Activated T-helper 9 cell treated with anti-CD3 and anti-CD28 coated beads, Interleukin-2, amount 50 U/mL, for 16 hours (primary cell): ENCODE data around the gene SAFB2.

Source experiments
- DNase-seq: peaks from one replicate; pipeline ENCODE4 v3.0.0-alpha.2; 2020; ENCODE audit warnings: low read depth

SAFB2 gene

DNA sequence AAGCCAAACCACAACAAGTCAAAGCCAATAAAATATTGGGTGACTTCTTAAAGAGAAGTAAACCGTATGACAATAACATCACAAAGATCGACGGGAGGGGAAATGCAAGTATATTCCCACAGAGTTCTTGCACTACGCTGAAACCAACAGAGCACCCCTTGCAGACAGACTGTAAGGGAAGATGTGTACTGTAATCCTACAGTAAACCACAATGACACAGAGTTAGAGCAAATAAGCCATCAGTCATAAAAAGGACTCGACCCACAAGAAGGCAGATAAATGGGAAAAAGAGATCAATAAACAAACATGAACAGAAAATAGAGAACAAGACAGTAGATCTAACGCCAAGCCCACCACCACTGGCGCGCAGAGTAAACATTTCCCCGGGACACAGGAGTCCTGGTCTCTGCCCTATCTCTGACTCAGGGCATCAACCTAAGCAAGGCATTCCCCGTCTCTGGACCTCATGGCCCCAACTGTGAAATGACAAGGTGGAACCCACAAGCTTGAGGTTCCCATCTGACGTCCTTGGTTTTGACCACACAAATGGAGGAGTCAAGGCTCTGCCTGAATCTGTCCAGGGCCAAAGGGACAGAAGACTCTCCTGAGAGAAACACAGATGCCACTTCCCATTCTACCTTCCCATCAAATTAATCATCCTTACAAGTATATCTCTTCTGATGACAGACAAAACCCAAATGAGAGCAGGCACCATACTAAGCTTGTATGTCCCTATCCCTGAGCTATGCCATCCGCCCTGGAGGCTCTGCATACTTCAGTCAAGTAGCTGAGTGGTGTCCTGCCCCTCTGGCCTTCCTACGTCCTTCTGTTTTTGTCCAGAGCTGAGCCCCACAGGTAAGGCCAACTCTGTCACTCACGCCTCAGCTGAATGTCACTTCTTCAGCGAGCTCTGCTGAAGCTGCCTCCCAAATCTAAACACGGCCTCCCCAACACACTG is 15.0 kb downstream of the SAFB2 start:
- no peak for DNase-seq

DNA sequence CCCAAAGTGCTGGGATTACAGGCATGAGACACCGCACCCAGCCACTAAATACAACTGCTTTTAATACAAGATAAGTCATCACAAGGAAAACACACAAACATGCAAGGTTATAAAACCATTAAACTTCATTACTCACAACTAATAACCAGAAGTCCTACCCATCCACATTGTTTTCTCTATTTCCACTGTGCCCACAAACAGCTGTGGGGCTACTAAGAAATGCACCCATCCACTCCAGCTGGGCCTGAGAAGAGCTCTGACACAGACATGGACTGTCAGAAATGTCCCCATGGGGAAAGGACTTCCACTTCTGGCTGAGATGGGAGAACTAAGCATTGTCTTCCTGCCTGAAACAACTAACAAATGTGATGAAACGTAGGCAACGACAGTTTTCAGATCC is 17.2 kb downstream of the SAFB2 start:
- no peak for DNase-seq

DNA sequence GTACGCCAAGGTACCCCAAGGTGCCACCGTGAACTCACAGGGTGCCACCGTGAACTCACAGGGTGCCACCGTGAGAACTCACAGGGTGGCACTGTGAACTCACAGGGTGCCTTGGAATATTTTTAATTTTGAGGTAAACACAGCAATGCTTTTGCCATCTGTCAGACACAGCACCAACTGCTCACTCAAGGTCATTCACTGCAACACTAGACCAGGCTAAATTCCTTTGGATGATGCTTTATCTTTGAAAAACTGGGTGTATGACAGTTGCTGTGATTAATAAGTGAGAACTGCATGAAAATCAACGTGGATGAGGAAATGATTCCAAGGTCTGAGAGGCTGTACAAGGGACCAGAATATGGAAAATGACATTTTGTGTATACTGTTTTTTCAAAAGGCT is 18.9 kb downstream of the SAFB2 start:
- no peak for DNase-seq

DNA sequence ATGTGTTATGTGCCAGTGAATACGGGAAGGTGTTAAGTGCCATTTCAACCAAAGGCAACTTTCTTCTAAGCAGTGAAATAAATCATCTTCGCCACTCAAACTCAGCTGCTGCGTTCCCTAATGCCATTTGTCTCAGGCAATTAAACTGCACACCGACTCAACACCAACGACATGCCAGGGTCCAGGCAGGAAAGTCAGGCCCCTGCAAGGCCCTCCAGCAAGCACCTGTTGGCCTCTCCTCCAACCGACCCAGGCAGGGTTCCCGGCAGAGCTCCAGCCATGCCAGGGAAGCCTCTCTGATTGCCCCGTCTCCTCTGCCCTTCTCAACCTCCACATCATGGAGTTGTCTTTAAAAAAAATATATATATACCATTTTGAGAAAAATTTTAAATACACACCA is 21.8 kb downstream of the SAFB2 start:
- no peak for DNase-seq

DNA sequence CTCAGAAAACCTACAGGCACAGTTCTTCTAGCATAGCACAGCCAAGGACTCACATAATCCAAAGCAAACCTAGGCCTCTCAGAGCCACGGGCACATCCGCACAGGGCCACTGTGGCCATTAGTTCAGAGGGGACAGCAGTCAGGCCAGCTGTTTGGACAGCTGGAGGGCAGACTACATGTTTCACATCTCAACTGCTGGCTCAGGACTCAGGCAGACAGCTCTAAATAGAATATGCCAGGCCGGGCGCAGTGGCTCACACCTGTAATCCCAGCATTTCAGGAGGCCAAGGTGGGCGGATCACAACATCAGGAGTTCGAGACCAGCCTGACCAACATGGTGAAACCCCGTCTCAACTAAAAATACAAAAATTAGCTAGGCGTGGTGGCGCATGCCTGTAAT is 26.8 kb downstream of the SAFB2 start:
- DNase-seq = no peak

DNA sequence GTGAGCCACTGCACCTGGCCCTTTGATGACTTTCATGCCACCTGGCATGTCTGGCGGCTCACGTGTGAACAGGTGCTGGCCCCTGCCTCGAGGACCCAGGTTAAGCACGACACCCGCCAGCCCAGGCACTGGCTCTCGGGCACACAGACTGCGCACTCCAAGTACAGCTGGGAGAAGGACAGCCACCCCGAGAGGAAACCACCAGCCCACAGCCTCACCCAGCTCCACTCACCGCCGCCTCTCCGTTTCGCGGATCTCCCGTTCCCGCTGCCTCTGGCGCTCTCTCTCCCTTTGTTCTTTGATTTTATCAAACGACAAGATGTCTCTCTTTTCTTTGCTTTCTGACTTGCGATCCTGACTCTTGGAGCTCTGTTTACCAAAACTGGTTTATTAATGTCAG is 27.4 kb downstream of the SAFB2 start:
- DNase-seq = no peak

DNA sequence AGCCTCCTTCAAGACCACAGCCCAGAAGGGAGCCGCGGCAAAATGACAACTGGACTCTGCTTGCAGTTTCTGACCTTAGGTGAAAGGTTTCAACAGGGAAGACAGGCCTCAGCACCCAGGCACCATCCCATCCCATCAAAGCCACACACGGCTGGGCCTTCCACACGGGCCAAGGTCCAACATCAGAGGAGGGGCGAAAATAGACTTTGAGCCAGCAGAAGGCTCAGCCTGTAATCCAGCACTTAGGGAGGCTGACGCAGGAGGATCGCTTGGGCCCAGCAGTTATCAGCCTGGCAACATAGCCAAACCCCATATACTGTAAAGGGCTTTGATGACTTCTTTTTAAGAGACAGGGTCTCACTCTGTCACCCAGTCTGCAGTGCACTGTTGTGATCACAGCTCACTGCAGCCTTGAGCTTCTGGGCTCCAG is 28.0 kb downstream of the SAFB2 start:
- DNase-seq = no peak

DNA sequence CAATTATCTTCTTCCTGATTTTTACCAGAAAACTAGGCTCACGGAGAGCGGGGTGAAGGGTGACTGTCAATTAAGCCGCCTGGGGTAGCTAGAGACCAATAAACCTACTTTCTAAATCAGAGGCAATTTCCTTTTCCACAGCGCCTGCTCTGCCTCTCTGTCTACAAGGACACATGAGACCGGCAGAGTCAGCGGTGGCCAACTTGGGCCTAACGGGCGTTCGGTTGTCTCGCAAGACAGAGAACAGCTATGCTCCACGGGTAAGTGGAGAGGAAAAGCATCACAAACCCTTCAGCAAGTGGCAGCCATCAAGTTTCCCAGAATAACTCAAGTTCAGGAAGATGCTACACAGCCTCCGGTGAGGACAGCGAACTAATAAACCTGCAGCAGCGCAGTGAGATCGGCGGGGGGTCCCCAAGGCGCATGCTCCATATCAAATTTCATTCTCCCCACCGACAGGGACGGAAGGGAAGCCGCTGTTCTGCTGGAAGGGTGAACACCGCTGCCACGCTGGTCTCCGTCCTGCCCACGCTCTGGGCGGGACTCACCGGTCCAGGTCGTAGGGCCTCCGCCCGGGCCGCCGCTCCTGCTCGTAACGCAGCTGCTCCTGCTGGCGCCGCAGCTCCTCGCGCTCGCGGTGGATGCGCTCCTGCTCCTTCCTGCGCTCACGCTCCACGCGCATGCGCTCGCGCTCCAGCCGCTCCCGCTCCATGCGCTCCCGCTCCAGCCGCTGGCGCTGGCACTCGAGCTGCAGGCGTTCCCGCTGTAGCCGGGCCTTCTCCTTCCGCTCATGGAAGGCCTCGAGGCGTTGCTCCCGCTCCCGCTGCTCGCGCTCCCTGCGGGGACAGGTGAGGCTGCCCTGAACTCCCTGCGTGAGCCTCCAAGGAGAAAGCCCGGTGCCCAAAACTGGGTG is 29.0 kb downstream of the SAFB2 start:
- DNase-seq = no peak

DNA sequence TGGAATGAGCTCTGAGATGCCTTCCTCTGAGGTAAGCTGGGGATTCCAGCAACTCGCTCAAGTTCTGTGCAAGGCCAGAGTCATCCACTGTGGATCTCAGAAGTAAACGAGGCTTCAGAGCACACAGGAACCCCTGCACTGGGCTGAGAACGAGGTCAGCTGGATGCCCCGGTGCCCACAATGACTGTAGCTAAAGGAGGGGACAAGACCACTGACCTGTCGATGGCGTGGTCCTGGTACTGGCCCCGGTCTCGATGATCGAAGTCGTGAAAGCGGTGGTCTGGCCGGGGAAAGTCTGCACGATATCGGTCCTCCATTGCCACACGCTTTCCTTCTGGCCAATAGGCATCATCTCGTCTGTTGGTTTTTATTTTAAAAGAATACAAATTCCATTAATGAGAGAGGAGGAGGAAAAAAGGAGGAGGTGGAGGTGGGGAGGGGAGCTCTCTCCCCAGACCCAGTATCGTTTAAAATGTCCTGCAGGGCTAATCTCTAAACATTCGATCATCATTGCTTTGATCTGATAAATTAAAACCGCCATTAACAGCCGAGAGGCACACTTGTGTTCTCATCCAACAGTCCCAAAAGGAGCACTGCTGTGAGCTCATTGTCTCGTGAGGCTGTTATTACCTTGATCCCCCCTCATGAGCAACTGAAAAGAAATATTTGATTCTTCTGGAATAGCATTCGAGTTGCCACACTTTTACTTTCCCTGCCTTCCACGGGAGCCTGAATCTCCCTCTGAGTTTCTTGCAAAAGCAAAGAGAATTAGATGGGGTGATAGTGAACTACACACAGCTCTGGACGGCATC is 29.8 kb downstream of the SAFB2 start:
- DNase-seq = no peak

DNA sequence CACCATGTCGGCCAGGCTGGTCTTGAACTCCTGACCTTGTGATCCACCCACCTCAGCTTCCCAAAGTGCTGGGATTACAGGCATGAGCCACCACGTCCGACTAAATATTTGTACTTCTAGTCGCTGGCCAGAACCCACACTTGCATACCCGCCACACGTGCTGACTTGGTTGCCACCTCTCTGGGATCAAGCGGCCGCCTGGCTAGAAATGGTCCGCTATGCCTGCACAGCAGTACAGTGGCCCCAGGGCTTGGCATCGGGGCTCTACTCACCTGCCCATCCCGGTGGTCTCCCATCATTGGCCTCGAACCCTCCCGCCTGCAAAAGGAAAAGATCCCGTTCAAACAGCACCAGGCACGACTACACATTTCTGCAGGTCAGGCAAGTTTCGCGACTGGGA is 31.1 kb downstream of the SAFB2 start:
- no peak for DNase-seq

DNA sequence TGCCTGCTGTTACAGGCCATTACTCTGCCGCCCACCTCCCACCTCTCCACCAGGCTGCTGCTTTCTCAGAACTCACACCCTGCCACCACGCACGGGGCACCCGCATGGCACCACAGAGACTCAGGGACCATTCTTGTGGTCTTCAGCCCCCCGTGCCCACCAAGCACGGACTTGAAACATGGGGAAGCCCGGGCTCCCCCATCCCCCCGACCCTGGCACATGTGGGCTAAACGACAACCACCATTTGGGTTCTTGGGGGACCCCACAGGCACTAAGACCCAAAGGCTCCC is 31.8 kb downstream of the SAFB2 start:
- DNase-seq = no peak

DNA sequence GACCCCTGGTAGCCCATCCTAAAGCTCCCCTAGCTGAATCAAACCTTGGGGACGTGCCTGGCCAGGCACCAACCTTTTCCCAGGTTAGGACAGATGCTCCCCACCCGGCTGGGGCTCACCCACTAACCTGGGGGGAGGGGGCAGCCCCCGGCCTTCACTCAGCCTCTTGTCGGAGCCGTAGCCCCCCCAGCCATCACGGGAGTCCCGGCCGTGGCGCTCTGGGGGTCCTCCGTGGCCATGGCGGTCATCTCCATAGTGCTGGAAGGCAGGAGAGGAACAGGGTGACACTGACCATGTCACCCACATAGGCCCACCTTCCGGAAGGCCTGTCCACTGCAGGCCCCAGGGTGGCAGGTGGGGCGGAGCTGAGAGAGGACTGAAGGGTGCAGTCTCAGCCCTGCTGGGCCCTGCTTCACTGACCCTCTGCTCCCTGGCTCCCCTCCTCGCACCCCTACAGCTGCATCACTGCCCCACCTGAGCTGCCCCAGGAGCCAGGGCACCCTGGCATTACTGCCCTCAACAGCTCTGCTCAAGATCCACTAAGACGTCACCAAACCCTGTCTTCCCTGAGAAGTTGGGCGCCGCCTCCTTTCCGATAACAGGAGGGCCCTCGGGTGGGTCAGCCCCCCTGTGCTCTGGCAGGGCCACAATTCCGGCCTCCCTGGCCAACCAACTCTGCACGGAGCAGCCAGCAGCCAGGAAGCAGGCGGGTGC is 32.3 kb downstream of the SAFB2 start:
- DNase-seq = no peak

DNA sequence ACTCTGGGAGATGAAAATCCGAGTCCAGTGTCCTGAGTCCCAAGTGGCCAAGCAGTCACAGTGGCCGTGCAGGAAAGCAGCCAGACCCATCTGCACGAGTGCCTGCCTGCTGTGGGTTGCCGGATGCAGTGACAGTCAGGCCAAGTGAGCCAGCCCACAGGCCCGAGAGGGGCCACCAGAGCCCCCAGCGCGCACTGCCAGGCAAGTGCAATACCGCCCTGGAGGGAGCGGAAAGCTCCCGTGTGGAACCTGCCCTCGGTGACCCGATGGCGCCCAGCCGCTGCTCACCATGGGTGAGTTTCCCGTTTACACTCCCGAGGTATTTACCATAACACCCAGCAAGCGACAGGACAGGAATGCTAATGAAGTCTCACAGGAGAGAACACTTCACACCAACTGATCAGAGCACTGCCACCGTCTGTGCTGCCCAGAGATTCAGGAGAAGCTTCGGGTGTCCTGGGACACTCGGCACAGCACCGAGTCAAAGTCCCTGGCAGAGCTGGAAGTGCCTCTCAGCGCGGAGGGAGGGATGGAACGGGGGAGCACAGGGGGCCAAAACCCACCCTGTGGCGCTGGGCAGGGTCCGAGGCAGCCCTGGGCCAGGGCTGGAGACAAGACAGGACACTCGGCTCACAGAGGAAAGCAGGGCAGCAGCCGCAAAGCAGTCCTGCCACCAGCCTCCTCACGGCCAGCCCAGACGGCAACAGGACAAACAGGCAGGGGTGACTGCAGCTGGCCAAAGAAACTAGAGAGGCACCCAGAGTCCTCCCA is 33.5 kb downstream of the SAFB2 start:
- no peak for DNase-seq

DNA sequence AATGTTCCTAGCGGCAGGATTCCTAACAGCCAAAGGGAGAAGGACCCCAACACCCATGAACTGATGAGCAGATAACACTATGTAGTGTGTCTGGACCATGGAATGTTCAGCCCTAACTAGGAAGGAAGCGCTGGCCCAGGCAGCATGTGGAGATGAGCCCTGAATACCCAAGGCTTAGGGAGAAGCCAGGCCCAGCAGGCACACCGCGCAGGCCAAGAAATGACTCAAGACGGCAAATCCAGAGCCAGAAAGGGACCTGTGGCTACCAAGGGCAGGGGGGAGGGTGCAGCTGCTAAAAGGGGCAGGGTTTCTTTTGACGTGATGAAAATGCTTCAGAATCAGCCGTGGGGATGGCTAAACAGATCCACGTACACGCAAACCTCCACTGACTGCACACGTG is 34.1 kb downstream of the SAFB2 start:
- DNase-seq = no peak

DNA sequence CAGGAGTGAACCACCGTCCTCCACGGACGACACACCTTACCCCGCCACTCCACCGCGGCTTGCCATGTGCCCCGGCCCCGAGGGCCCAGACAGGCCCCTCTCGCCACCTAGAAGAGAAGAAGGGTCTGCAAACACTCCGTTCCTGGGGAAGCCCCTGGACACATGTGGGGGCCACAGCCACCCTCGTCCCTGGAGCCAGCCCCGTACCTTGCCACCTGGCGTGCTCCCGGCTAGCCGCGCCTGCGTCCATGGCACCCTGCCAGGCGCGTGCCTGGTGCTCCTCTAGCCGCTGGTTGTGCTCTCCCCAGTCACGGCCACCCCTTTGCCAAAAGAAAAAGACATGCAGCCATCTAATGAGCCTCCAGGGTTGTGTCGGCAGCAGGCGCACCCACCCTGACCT is 34.9 kb downstream of the SAFB2 start:
- no peak for DNase-seq

DNA sequence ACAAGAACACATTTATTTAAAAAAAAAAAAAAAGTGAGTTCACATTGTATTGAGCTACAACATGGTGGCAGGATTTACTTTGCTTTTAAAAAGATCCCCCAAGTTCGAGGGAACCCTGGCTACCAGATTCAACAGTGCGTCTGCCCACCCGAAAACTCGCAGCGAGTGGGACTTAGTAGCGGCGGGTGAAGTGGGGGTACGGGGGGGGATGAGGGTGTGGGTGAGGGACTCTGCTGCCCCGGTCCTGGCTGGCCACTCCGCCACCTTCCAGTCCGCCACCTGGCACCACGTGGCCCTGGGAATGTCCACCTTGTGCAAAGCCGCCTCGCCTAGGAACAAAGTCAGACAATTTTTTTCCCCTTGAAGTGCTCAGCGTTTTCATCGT is 35.5 kb downstream of the SAFB2 start:
- DNase-seq = no peak

DNA sequence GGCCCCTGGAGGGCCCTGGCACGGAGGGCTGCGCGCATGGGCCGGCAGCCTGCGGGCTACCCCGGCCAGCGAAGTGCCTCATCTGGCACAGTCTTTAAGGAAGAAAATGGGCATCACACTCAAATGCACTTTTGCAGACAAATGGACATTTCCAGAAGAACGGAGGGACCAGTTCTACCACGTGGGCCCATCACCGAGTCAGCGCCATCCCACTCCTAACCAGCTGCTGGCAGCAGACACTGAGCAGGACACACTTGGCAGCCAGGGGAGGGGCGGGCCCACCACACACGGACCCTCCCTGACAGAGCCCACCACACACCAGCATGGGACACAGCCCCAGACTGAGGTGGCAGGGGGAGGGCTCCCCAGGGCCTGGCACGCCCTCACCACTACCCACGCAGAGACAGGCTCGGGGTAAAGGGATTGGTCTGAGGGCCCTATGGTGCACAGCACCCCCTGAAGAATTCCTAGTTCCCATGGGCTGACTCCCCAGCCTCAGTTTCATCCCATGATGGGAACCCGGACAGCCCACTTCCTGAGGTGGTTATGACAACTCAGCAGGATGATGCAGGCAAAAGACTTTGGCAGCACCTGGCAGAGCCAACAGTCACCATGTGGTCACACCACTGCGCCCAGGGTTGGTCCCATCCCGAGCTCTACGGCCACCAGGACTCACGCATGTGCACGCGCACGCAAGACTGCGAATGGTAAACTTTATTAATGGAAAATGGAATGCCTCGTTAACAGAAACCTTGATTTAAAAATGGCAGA is 36.1 kb downstream of the SAFB2 start:
- no peak for DNase-seq

DNA sequence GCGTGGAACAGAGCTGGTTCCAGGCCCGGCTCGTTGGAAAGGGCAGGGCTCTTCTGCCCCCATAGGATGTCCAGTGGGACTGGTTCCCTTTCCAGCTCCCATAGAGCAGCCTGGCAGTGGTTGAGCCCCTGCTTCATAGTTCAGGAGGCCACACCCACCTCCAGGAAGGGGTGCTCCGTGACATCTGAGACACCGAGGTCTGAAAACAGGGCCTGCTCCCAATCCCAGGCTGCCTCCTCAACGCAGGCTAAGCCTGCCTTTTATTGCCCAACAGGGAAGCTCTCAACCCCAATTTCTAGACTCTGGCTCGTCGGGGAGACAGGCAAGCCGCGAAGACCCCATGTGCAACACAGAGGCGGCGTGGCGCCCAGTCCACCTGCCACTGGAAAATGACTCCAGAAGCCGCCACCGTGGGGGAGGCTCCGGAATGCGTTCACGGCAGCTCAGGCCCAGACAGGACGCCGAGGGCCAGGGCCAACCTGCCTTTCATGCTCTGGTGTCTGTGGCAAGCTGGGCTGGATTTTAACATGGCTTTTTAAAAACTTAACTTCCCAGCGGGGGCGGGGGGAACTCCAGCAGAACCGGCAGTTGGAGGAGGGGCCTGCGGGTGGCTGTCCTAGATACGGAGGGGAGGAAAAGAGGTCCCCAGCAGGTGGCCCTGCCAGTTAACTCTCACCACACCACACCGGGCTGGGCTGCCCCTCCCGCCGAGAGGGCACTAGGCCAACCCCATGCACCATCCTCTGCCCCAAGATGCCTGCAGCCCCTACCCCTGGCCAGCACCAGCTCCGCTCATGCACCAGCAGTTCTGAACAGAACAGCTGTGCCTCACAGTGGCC is 36.9 kb downstream of the SAFB2 start:
- peak; percentile 34 for DNase-seq

DNA sequence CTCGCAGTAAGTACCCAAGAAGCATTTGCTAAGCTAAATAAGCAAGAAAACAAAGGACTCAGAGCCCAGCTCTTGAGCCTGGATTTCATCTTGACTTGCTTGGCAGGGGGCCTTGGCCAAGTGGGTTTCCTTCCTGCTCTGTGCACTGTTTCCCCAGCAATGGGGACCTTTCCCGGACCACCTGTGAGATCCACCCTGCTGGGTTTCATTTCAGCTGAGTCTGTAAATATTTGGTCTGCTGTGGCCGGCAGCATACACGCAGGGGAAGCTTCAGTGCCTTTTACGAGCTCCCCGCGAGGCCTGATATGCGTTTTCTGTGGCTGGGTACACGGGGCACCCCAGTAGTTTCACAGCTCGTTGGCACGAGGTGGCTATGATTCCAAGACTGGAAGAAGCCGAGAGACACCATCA is 42.4 kb downstream of the SAFB2 start:
- DNase-seq = no peak
